ENCODE results near the gene TSEN34.
"Not testable (repeated sequence)": the region's sequence is repeated elsewhere in the genome, so short reads cannot be mapped to it uniquely, and the experiment has no call there.

Gene TSEN34

DNA sequence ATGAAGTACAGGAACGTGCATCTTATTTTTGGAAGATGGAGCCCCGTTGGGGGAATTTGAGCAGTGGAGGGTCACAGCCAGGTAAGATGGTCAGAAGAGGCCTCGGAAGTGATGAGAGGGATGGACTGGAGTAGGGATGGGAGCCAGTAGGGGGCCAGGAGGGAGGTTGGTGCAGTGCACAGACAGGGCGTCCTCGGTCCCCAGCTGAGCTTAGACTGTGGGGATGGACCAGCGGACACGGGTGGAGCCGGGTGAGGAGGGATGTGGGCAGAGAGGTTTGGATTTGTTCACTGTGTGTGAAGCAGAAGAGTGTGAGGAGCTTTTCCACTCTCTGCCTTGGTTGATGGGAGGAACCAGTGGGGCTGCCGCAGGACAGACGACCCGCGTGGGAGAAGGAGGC, 20.1 kb downstream of the TSEN34 start:
- H3K4me3 ChIP-seq: no peak overlapping the region
- no peaks in the 10 kb centered on the region for H3K27me3 ChIP-seq
- no peak for DNase-seq
- intact Hi-C loops (cut with DNase I; ENCODE audit: low total_unique reads): no loop called here
- H3K36me3 ChIP-seq: peaks cover 17 to 23% (median 22%) of the 10 kb centered on the region in 3 donors
- TF ChIP-seq, protein P1, sequence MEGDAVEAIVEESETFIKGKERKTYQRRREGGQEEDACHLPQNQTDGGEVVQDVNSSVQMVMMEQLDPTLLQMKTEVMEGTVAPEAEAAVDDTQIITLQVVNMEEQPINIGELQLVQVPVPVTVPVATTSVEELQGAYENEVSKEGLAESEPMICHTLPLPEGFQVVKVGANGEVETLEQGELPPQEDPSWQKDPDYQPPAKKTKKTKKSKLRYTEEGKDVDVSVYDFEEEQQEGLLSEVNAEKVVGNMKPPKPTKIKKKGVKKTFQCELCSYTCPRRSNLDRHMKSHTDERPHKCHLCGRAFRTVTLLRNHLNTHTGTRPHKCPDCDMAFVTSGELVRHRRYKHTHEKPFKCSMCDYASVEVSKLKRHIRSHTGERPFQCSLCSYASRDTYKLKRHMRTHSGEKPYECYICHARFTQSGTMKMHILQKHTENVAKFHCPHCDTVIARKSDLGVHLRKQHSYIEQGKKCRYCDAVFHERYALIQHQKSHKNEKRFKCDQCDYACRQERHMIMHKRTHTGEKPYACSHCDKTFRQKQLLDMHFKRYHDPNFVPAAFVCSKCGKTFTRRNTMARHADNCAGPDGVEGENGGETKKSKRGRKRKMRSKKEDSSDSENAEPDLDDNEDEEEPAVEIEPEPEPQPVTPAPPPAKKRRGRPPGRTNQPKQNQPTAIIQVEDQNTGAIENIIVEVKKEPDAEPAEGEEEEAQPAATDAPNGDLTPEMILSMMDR (IDR thresholded peaks at IDR 0.05): no peak
- H3K4me1 ChIP-seq: peaks cover 6 to 19% (median 15%) of the 10 kb centered on the region in 4 donors
- H3K27ac ChIP-seq: no peak overlapping the region
- no peaks in the 10 kb centered on the region for H3K9me3 ChIP-seq

DNA sequence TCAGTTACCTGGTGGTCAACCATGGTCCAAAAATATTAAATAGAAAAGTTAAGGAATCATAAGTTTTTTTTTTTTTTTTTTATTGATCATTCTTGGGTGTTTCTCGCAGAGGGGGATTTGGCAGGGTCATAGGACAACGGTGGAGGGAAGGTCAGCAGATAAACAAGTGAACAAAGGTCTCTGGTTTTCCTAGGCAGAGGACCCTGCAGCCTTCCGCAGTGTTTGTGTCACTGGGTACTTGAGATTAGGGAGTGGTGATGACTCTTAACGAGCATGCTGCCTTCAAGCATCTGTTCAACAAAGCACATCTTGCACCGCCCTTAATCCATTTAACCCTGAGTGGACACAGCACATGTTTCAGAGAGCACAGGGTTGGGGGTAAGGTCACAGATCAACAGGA, 23.1 kb downstream of the TSEN34 start:
- H3K27ac ChIP-seq; H3K27me3 ChIP-seq; H3K4me3 ChIP-seq; H3K9me3 ChIP-seq; H3K36me3 ChIP-seq; DNase-seq; intact Hi-C loops (cut with DNase I; ENCODE audit: low total_unique reads): not testable (repeated sequence)
- peaks cover 4 to 12% (median 9%) of the 10 kb centered on the region in 4 donors for H3K4me1 ChIP-seq

DNA sequence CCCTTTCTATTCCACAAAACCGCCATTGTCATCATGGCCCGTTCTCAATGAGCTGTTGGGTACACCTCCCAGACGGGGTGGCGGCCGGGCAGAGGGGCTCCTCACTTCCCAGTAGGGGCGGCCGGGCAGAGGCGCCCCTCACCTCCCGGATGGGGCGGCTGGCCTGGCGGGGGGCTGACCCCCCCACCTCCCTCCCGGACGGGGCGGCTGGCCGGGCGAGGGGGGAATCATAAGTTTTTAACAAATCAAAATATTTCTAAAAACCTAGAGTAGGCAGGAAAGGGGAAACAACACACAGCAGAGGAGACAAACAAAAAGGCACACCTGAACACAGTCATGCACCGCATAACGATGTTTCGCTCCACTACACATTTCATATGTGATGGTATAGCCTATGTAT, 23.6 kb downstream of the TSEN34 start:
- H3K36me3 ChIP-seq: peaks cover 0 to 12% (median 0%) of the 10 kb centered on the region in 3 donors
- H3K27ac ChIP-seq; H3K4me3 ChIP-seq; DNase-seq; H3K9me3 ChIP-seq; H3K4me1 ChIP-seq; H3K27me3 ChIP-seq; intact Hi-C loops (cut with DNase I; ENCODE audit: low total_unique reads): not testable (repeated sequence)

DNA sequence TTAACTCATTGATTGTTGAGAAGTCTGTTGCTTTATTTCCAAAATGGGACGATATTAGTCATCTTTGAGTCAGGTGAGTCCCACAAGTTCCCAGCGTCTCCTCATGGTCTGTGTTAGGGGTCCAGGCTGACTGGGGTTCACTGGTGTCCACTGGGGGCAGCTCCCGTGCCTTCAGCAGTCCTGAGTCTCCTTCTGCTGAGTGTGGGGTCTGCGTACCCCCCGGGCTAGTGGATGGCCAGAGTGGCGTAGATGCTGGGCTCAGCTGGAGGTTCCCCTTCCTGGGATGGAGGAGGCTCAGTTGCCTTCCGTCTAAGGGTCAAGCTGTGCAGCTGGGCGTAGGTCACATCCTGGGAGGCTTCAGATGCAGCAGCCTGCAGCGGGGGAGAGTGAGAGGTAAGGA, 25.8 kb downstream of the TSEN34 start:
- H3K4me3 ChIP-seq: no peak overlapping the region
- no peak overlapping the region for H3K27ac ChIP-seq
- no peaks in the 10 kb centered on the region for H3K4me1 ChIP-seq
- TF ChIP-seq, protein P1 (IDR thresholded peaks at IDR 0.05): no peak
- H3K36me3 ChIP-seq: peaks cover 0 to 12% (median 0%) of the 10 kb centered on the region in 3 donors
- intact Hi-C loops (cut with DNase I; ENCODE audit: low total_unique reads): no loop called here
- H3K9me3 ChIP-seq: no peaks in the 10 kb centered on the region
- DNase-seq: no peak
- peaks cover 0 to 14% of the 10 kb centered on the region in 2 donors for H3K27me3 ChIP-seq

DNA sequence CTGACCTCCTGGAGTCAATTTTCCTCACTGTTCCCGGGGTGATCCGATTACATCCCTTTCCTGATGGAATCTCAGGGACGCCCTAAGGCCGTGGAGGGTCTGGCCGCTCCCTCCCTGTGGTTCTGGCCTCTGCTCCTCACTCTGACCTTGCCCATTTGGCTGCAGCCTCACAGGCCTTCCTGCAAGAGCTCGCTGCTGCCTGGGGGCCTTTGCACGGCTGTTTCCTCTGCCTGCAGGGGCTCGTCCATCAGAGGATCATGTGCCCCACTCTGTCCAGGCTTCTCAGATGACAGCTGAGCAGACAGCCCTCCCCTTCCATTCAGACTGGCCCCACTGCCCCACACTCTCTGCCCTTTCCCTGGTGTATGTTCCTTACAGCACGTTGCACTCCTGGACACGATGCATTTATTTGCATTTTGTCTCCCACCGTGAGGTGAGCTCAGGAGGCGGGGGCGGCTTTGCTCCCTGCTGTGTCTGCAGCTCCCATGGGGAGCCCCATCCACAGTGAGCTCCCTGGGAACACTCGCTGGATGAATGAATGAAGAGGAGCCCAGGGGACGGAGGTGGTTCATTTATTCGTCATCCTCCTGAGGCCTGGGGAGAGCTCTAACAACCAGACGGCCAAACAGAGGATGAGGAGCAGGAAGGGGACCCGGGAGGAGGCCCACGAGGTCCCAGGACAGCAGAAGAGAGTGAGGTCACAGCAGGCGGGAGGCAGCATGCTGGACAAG, 26.6 kb downstream of the TSEN34 start:
- intact Hi-C loops (cut with DNase I; ENCODE audit: low total_unique reads); H3K9me3 ChIP-seq: not testable (repeated sequence)

DNA sequence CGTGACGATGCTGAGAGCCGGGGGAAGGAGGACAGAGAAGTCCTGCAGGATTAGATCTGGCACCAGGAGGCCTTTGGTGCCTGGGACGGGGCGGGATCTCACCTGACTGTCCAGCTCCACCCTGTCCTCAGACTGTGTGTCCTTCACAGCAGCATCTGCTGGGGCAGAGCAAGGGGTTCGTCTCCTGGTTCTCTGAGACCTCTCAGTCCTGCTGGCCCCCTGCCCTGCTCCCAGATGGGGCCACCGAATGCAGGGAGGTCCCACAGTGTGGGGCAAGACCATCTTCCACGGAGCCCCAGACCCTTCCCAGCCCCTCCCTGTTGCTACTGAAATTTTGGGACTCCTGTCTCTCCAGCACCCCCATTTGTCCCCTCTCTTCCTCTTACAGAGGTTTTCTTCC, 27.2 kb downstream of the TSEN34 start:
- H3K36me3 ChIP-seq: peaks cover 0 to 12% (median 0%) of the 10 kb centered on the region in 3 donors
- DNase-seq: no peak
- H3K4me1 ChIP-seq: no peaks in the 10 kb centered on the region
- H3K27ac ChIP-seq: no peak overlapping the region
- H3K4me3 ChIP-seq: no peak overlapping the region
- H3K9me3 ChIP-seq: no peaks in the 10 kb centered on the region
- peaks cover 0 to 27% of the 10 kb centered on the region in 2 donors for H3K27me3 ChIP-seq
- TF ChIP-seq, protein P1 (IDR thresholded peaks at IDR 0.05): no peak
- intact Hi-C loops (cut with DNase I; ENCODE audit: low total_unique reads): no loop called here

More for the DNA sequence above, 26.6 kb downstream of the TSEN34 start:
- H3K27me3 ChIP-seq: peaks cover 0 to 21% of the 10 kb centered on the region in 2 donors
- H3K4me3 ChIP-seq, H3K27ac ChIP-seq, DNase-seq, H3K4me1 ChIP-seq: not testable (repeated sequence)
- H3K36me3 ChIP-seq: peaks cover 0 to 12% (median 0%) of the 10 kb centered on the region in 3 donors

DNA sequence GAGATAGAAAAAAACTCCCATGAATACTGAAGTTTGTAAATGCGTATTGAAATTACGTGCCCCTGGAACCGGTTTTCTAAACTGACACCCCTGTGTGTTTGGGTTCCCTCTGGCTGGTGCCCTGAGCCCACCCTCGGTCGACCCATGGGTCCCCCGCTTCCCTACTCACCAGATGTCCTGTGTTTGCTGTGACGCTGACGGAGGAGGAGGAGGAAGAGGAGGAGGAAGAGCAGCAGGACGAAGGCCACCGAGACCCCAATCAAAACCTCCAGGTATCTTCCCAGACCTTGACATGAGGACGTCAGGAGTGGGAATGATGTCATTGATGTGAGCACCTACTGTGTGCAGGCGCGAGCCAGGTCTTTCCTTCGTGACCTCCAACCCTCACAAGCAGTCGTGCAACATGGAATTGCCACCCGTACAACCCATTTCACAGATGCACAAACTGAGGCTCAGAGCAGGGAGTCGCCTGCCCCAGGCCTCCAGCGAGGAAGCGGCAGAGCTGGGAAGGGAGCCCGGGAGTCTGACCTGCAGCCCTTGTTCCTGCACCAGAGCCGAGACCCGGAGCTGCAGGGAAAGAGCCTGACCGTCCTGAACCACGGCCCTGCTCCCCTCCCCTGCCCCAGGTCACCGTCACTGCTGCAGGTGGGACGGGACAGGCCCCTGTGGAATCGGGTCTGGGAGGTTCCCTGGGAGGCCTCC, 28.0 kb downstream of the TSEN34 start:
- H3K4me3 ChIP-seq: no peak overlapping the region
- peaks cover 0 to 12% (median 0%) of the 10 kb centered on the region in 3 donors for H3K36me3 ChIP-seq
- TF ChIP-seq, protein P1 (IDR thresholded peaks at IDR 0.05): no peak
- peaks cover 0 to 34% of the 10 kb centered on the region in 2 donors for H3K27me3 ChIP-seq
- no peaks in the 10 kb centered on the region for H3K4me1 ChIP-seq
- no peak for DNase-seq
- no peak overlapping the region for H3K27ac ChIP-seq
- intact Hi-C loops (cut with DNase I; ENCODE audit: low total_unique reads): no loop called here
- no peaks in the 10 kb centered on the region for H3K9me3 ChIP-seq

DNA sequence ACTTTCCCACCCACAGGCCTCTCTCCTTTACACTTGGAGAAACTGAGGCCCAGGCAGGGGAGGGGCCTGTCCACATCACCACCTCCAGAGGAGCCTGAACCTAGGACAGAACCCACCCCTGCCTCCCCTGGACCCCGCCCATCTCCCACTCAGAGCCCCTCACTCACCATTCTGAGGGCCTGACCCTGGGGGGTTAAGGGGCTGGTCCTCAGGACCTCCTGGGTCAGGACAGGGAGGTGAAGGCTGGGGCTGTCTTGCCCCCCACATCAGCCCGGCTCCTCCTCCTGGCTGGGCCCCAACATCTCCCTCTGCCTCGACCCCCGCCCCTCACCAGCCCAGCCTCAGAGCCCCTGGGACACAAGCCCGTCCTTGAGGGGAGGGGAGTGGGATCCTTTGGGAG, 28.6 kb downstream of the TSEN34 start:
- Histone ChIP-seq H3K27me3 (peaks cover 0 to 34% of the 10 kb centered on the region in 2 donors), H3K36me3 (peaks cover 0 to 12% (median 0%) of the 10 kb centered on the region in 3 donors)
- intact Hi-C loops (cut with DNase I; ENCODE audit: low total_unique reads); H3K4me1 ChIP-seq; H3K9me3 ChIP-seq; DNase-seq; H3K27ac ChIP-seq; H3K4me3 ChIP-seq: not testable (repeated sequence)

DNA sequence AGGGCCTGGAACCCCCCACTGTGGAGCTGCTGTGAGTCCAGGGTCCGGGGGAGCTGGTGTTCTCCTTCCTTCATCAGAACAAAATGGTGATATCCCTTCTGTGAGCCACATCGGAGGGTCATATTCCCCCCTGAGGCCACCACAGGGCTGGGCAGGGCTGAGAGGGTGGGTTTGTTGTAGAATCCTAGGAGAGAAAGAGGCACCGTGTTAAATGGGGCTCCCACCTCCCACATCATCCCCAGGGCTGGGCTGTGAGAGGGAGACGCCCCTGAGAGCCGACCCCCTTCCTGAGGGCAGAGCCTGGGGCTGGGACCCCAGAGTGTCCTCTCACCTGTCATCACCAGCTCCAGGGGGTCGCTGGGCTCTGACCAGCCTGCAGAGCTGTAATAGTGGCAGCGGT, 30.8 kb downstream of the TSEN34 start:
- Histone ChIP-seq H3K36me3 (peaks cover 0 to 12% (median 0%) of the 10 kb centered on the region in 3 donors), H3K27me3 (peaks cover 0 to 34% of the 10 kb centered on the region in 2 donors)
- H3K27ac ChIP-seq; intact Hi-C loops (cut with DNase I; ENCODE audit: low total_unique reads); H3K4me1 ChIP-seq; H3K9me3 ChIP-seq; H3K4me3 ChIP-seq; DNase-seq: not testable (repeated sequence)
